Stimulated activated CD8-positive, alpha-beta memory T cell treated with anti-CD3 and anti-CD28 coated beads, Interleukin-4, amount 100 ng/mL, for 48 hours (primary cell): ENCODE measurements around the gene GNA14.
A peak's percentile ranks its signal among the peaks of the same experiment; 100 is the strongest.
"Not testable (repeated sequence)": the region's sequence is repeated elsewhere in the genome, so short reads cannot be mapped to it uniquely, and the experiment has no call there.

Source experiments
- DNase-seq: peaks from one replicate; pipeline ENCODE4 v3.0.0-alpha.2; 2020

GNA14 gene

GRCh38 chr9:77648234-77649108, at the start of gene GNA14:
TSS of gene GNA14 (minus strand) at chr9:77648322. CDS start at chr9:77647793, 529 bp downstream.
- DNase-seq = peak; percentile 33

GRCh38 chr9:77697238-77697984, 49.3 kb upstream of the GNA14 start:
- DNase-seq = no peak

- not testable (repeated sequence) for DNase-seq
These were observed 42.6 kb upstream of the GNA14 start for GRCh38 chr9:77690723-77691122.

- not testable (repeated sequence) for DNase-seq
These were observed 42.0 kb upstream of the GNA14 start for GRCh38 chr9:77690119-77690518.

GRCh38 chr9:77687737-77688136, 39.6 kb upstream of the GNA14 start:
- DNase-seq = not testable (repeated sequence)

GRCh38 chr9:77680581-77680980, 32.5 kb upstream of the GNA14 start:
- no peak for DNase-seq

GRCh38 chr9:77679661-77680368, 31.7 kb upstream of the GNA14 start:
- DNase-seq = no peak

GRCh38 chr9:77679088-77679487, 31.0 kb upstream of the GNA14 start:
- no peak for DNase-seq

GRCh38 chr9:77677957-77678535, 29.9 kb upstream of the GNA14 start:
- no peak for DNase-seq

GRCh38 chr9:77677397-77677796, 29.3 kb upstream of the GNA14 start:
- DNase-seq = no peak

GRCh38 chr9:77673941-77674791, 26.0 kb upstream of the GNA14 start:
- no peak for DNase-seq

- no peak for DNase-seq
These were observed 24.1 kb upstream of the GNA14 start for GRCh38 chr9:77672183-77672582.

- no peak for DNase-seq
These were observed 19.0 kb upstream of the GNA14 start for GRCh38 chr9:77667151-77667550.

GRCh38 chr9:77663754-77664153, 15.6 kb upstream of the GNA14 start:
- no peak for DNase-seq

GRCh38 chr9:77661566-77662085, 13.5 kb upstream of the GNA14 start:
- DNase-seq = no peak

GRCh38 chr9:77659926-77660325, 11.8 kb upstream of the GNA14 start:
- DNase-seq = no peak

GRCh38 chr9:77651203-77651602, 3.1 kb upstream of the GNA14 start:
- no peak for DNase-seq

- DNase-seq = no peak
These were observed 1.1 kb upstream of the GNA14 start for GRCh38 chr9:77649109-77649812.

- DNase-seq = no peak
These were observed 572 bp downstream of the GNA14 start for GRCh38 chr9:77647267-77648233.

GRCh38 chr9:77643871-77644270, 4.3 kb downstream of the GNA14 start:
- no peak for DNase-seq
